Peyer's patch (tissue), 4 donors: ENCODE results near the gene C14orf180. TPM values are rescaled to one million over a fixed set of nuclear protein-coding genes. Genes with fewer than 3 reads are reported as not detected.
"Not testable (repeated sequence)": the region's sequence is repeated elsewhere in the genome, so short reads cannot be mapped to it uniquely, and the experiment has no call there.

ENCODE experiments used
- DNase-seq, 3 donors: peaks; one replicate each; pipeline ENCODE4 v3.0.0-alpha.2; 2017 to 2019
- H3K27ac ChIP-seq, 4 donors: fragments of 200-600 bp; sonication (generic); one replicate each; pipeline ENCODE4 v1.5.1; 2016 to 2019
- H3K27me3 ChIP-seq, 2 donors: fragments of 200-600 bp; sonication (generic); one replicate each; pipeline ENCODE4 v1.5.1; 2019
- H3K36me3 ChIP-seq, 3 donors: fragments of 200-600 bp; sonication (generic); one replicate each; pipeline ENCODE4 v1.5.1; 2016 to 2019
- H3K4me1 ChIP-seq, 4 donors: fragments of 200-600 bp; sonication (generic); one replicate each; pipeline ENCODE4 v1.5.1; 2016 to 2019
- H3K4me3 ChIP-seq, 4 donors: fragments of 200-600 bp; sonication (generic); 1 replicate in 3 of 4; 2 replicates in 1 of 4; pipeline ENCODE4 v1.5.1; 2016 to 2019; ENCODE audit warnings: mild to moderate bottlenecking in 1 of 4
- H3K9me3 ChIP-seq, 4 donors: fragments of 200-600 bp; sonication (generic); one replicate each; pipeline ENCODE4 v1.5.1; 2016 to 2019; ENCODE audit warnings: mild to moderate bottlenecking in 1 of 4
- CTCF ChIP-seq, 6 experiments: fragments of 450-650 bp in 4 of 6; fragments of 200-600 bp in 2 of 6; sonication (generic) in 1 of 6; IDR thresholded peaks; one replicate each; pipeline ENCODE4 v1.5.1; 2017 to 2019; ENCODE audit warnings: antibody characterized with exemption in 6 of 6, mild to moderate bottlenecking in 3 of 6, moderate library complexity in 1 of 6
- POLR2A ChIP-seq, 2 donors: fragments of 450-650 bp; IDR thresholded peaks; one replicate each; pipeline ENCODE4 v1.5.1; 2017; ENCODE audit warnings: antibody characterized with exemption in 2 of 2, mild to moderate bottlenecking in 2 of 2, moderate library complexity in 2 of 2
- total RNA-seq, 4 donors: library from RNA; depleted of rRNA; stranded (reverse); fragments of >200 nt; gene quantifications; one replicate each; pipeline ENCODE4 v1.1.0, GENCODE V29; 2016

The C14orf180 gene
- total RNA-seq, 4 donors from 2014 or later = 0.70 TPM; not detected in 3

DNA sequence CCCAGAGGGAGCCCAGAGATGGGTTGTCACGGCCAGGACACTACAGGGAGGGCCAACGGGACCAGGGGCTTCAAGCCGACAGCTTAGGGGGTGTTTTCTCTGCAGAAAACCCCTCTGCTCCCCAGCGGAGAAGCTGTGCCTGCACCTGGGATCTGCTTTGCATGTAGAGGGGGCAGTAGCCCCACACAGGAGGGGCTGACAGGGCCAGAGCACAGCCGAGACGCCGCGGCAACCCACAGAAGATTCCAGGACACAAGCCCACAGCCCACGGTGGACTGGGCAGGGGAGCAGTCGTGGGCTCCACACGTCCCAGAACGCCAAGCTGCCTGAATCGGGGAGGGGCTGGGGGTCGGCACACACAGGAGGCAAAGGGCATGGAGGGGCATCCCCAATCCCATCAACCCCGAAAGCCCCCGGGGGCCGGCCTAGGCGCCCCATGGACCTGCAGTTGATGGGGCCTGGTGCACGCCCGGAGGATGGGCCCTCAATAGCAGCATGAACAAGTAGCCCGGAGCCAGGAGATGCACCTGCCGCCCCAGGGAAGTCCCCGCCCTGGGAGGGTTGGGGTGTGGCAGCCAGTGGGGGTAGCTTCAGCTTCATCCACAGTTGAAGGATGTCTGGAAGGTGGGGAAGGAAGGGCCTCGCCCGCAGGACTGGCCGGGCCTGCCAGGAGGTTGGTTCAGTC lies 55.5 kb downstream of the C14orf180 start:
- TF ChIP-seq CTCF (IDR thresholded peaks at IDR 0.05) = no peak
- no peak for TF ChIP-seq POLR2A (IDR thresholded peaks at IDR 0.05)
- Histone ChIP-seq H3K27me3 (no peaks in the 10 kb centered on the region), H3K4me3 (no peak overlapping the region), H3K4me1 (no peaks in the 10 kb centered on the region), H3K27ac (no peak overlapping the region), H3K36me3 (no peaks in the 10 kb centered on the region), H3K9me3 (no peaks in the 10 kb centered on the region)
- no peak for DNase-seq

- Histone ChIP-seq H3K4me3 (no peak overlapping the region), H3K9me3 (no peaks in the 10 kb centered on the region), H3K36me3 (no peaks in the 10 kb centered on the region), H3K4me1 (no peaks in the 10 kb centered on the region), H3K27ac (no peak overlapping the region), H3K27me3 (no peaks in the 10 kb centered on the region)
- no peak for DNase-seq
- TF ChIP-seq POLR2A (IDR thresholded peaks at IDR 0.05) (no peak), CTCF (IDR thresholded peaks at IDR 0.05) (no peak)
Measured at GRCh38 chr14:104635717-104636116, 56.2 kb downstream of the C14orf180 start.

DNA sequence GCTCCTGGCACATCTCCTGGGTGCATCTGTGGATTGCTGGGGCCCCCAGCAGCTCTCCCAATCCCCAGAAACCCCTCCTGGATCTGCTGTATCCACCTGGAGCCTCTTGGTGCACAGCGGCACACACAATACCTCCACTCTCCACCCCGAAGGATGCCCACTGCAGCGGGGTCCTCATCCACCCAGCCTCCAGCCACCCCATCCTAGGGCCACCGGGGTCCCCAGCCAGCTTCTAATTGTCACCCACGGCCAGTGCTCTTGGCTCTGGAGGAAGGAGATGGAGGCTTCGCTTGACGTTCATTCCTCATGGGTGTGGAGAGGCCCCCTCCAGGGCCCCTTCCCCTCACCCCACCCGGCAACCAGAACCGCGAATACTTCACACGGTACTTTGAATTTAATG lies 56.6 kb downstream of the C14orf180 start:
- no peak overlapping the region for H3K27ac ChIP-seq
- no peak overlapping the region for H3K4me3 ChIP-seq
- H3K9me3 ChIP-seq = no peaks in the 10 kb centered on the region
- H3K4me1 ChIP-seq = no peaks in the 10 kb centered on the region
- H3K27me3 ChIP-seq = no peaks in the 10 kb centered on the region
- TF ChIP-seq CTCF (IDR thresholded peaks at IDR 0.05) = no peak
- TF ChIP-seq POLR2A (IDR thresholded peaks at IDR 0.05) = no peak
- no peaks in the 10 kb centered on the region for H3K36me3 ChIP-seq
- no peak for DNase-seq

DNA sequence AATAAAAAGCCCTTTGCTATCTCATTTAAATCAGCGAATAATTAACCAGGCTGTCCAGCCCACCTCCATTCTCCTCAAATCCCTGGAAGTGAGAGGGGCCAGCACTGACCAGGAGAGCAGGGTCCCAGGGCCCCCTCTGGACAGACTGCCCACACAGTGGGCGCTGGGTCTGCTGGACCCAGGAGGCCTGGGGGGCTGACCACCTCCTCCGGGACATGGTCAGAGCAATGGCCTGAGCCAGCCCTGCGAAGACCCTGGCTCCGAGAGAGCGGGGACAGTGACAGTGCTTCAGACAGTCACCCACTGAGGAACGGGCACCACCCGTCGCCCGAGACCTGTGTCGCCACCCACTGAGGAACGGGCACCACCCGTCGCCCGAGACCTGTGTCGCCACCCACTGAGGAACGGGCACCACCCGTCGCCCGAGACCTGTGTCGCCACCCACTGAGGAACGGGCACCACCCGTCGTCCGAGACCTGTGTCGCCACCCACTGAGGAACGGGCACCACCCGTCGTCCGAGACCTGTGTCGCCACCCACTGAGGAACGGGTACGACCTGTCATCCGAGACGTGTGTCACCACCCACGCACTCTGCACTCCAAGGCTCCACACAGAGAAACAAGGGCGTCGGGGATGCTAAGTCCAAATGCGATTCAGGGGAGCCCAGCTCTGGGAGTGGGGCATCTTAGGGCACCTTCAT lies 57.4 kb downstream of the C14orf180 start:
- not testable (repeated sequence) for H3K4me3 ChIP-seq, H3K36me3 ChIP-seq, DNase-seq, H3K9me3 ChIP-seq, H3K4me1 ChIP-seq, H3K27ac ChIP-seq, H3K27me3 ChIP-seq

DNA sequence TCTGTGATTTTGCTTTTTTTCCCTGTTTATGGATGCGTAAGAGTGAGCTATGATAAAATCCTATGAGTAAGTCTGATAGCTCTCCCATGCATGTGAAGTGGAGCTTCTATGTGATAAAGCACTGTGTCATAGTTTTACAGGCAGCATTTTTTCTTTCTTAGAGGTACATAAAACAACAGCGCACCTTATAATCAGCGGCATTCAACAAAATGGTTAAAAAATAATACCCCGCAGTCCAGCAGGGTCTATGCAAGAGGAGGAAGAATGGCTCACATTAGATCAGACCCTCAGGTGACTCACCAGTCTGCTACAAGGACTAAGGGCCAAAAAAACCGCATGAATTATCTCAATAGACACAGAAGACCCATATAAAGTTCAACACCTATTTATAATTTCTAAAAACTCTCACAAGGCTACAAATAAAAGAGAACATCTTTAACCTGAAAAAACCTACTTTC lies 58.0 kb downstream of the C14orf180 start:
- H3K4me1 ChIP-seq = no peaks in the 10 kb centered on the region
- H3K27ac ChIP-seq = no peak overlapping the region
- DNase-seq = no peak
- no peaks in the 10 kb centered on the region for H3K27me3 ChIP-seq
- no peaks in the 10 kb centered on the region for H3K36me3 ChIP-seq
- H3K4me3 ChIP-seq = no peak overlapping the region
- H3K9me3 ChIP-seq = no peaks in the 10 kb centered on the region
- TF ChIP-seq POLR2A (IDR thresholded peaks at IDR 0.05) (no peak), CTCF (IDR thresholded peaks at IDR 0.05) (no peak)

- Histone ChIP-seq H3K9me3 (no peaks in the 10 kb centered on the region), H3K27ac (no peak overlapping the region), H3K27me3 (no peaks in the 10 kb centered on the region), H3K4me1 (no peaks in the 10 kb centered on the region), H3K4me3 (no peak overlapping the region), H3K36me3 (no peaks in the 10 kb centered on the region)
- DNase-seq = no peak
- TF ChIP-seq CTCF (IDR thresholded peaks at IDR 0.05) = no peak
- TF ChIP-seq POLR2A (IDR thresholded peaks at IDR 0.05) = no peak
Measured at GRCh38 chr14:104638190-104638589, 58.6 kb downstream of the C14orf180 start.
